NB4 (cell line): ENCODE results near the gene SAXO1.

Experiments
- DNase-seq: peaks from one replicate; pipeline ENCODE4 v3.0.0; 2010; ENCODE audit warnings: low read depth
- H3K4me3 ChIP-seq: one replicate; pipeline ENCODE4 v1.5.1; 2011; ENCODE audit warnings: mild to moderate bottlenecking, low read depth, low read length, moderate library complexity
- MYC ChIP-seq: IDR thresholded peaks from 2 replicates; pipeline ENCODE4 v1.6.1; 2011; ENCODE audit warnings: low read depth, low read length
- POLR2A ChIP-seq: IDR thresholded peaks from 2 replicates; pipeline ENCODE4 v1.6.1; 2011; ENCODE audit warnings: mild to moderate bottlenecking; ENCODE audit not compliant: insufficient read length; ENCODE audit errors: extremely low read depth
- TF ChIP-seq, protein P1 (sequence below): IDR thresholded peaks from 2 replicates; pipeline ENCODE4 v1.6.1; 2011; ENCODE audit warnings: low read depth, low read length
- TF ChIP-seq, protein P2 (sequence below): IDR thresholded peaks from one replicate; pipeline ENCODE4 v1.5.1; 2012; ENCODE audit warnings: low read depth, low read length

Gene SAXO1

DNA sequence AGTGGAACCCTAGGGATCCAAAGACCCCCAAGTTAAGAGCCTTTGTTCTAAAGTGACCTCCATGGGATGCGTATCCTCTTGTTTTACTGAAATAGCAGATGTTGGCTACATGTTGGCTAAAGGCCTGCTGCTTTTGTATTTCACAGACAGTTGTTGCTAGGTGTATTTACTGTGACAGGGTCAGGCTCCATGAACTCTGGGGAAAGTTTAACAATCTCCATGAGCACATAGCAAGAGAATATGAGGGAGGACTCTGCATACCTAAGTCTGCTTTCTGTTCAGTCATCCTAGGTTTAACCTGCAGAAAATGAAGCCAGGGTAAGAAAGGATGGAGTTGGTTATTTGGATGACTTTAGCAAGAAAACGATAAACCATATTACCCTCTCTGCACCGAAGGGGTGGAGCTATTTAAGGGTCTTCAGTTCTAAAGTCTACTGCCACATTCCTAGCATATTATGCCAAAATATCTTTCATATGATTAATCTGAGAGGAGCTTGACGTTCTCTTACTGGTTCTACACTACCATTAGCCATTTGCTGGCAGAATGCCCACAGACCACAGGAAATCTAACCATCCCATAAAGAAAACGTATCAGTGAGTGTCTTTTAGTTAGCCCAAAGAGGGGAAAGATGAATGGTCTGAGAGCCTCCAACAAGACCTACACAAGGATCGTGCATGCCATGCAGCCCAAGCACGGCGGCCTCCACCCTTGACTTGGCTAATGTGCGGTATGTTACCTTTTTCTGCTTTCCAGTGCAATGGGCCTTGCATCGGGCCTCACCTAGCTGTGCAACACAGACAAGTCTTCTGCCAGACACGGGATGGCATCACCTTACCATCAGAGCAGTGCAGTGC is 127.8 kb downstream of the SAXO1 start:
- DNase-seq = no peak
- no peak overlapping the region for H3K4me3 ChIP-seq
- TF ChIP-seq, protein P1, sequence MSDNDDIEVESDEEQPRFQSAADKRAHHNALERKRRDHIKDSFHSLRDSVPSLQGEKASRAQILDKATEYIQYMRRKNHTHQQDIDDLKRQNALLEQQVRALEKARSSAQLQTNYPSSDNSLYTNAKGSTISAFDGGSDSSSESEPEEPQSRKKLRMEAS = no peak
- no peak for TF ChIP-seq POLR2A

DNA sequence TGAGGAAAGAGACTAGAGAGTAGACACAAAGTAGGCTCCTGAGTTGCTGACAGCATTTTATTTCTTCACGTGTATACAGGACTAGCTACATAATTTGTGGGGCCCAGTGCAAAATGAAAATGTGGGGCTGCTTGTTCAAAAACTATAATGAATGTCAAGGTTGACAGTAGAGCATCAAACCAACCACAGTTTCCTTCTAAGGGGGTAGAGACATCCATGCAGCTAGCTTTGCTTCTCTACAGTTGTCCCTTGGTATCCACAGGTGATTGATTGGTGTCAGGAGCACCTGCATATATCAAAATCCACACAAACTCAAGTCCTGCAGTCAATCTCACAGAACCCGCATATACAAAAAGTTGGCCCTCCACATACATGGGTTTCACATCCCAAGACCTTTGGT is 129.6 kb downstream of the SAXO1 start:
- no peak for DNase-seq
- no peak for TF ChIP-seq MYC
- TF ChIP-seq, protein P1 = no peak
- TF ChIP-seq, protein P2, sequence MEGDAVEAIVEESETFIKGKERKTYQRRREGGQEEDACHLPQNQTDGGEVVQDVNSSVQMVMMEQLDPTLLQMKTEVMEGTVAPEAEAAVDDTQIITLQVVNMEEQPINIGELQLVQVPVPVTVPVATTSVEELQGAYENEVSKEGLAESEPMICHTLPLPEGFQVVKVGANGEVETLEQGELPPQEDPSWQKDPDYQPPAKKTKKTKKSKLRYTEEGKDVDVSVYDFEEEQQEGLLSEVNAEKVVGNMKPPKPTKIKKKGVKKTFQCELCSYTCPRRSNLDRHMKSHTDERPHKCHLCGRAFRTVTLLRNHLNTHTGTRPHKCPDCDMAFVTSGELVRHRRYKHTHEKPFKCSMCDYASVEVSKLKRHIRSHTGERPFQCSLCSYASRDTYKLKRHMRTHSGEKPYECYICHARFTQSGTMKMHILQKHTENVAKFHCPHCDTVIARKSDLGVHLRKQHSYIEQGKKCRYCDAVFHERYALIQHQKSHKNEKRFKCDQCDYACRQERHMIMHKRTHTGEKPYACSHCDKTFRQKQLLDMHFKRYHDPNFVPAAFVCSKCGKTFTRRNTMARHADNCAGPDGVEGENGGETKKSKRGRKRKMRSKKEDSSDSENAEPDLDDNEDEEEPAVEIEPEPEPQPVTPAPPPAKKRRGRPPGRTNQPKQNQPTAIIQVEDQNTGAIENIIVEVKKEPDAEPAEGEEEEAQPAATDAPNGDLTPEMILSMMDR = no peak
- no peak for TF ChIP-seq POLR2A
- no peak overlapping the region for H3K4me3 ChIP-seq

DNA sequence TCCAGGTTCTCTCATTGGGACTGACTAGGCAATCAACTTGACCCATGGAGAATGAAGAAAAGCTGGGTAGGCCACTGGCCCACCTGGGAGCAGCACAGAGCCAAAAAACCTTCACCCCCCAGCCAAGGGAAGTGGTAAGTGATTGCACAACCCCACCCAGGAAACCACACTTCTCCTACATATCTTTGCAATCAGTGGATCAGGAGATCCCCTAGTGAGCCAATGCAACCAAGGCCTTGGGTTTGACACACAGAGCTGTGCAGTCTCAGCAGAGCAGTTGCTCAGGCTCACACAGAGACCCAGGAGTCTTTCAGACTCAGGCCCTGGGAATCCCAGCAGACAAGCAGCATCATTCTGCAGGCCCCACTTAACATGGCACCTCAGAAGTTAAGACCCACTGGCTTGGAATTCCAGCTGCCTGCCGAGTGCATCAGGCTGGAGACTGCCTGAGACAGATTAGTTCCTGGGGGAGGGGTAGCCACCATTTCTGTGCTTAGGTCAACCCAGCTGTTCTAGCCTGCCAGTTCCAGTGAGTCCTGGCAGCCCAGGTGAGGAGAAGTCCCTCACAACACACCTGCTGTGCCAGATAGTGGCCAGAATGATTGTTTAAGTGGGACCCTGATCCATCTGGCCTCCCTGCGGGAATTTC is 136.4 kb downstream of the SAXO1 start:
- no peak overlapping the region for H3K4me3 ChIP-seq
- peak; percentile 75 for DNase-seq
- no peak for TF ChIP-seq POLR2A
- TF ChIP-seq, protein P1 = no peak
- TF ChIP-seq MYC = no peak
- TF ChIP-seq, protein P2 = no peak

DNA sequence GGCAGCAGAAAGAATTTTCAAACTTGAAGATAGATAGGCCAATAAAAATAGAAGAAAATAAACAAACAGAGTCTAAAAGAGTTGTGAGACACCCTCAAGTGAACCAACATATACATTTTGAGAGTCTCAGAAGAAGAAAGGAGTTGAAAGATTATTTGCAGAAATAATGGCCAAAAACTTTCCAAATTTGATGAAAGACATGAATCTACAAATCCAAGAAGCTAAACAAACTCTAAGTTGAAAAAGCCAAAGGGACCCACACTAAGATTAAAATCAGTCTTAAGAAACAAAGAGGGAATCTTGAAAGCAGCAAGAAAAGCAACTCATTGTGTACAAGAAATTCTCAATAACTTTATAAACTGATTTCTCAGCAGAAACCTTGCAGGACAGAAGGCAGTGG is 137.0 kb downstream of the SAXO1 start:
- no peak overlapping the region for H3K4me3 ChIP-seq
- no peak for TF ChIP-seq MYC
- TF ChIP-seq, protein P1 = no peak
- TF ChIP-seq, protein P2 = no peak
- no peak for TF ChIP-seq POLR2A
- DNase-seq = no peak

DNA sequence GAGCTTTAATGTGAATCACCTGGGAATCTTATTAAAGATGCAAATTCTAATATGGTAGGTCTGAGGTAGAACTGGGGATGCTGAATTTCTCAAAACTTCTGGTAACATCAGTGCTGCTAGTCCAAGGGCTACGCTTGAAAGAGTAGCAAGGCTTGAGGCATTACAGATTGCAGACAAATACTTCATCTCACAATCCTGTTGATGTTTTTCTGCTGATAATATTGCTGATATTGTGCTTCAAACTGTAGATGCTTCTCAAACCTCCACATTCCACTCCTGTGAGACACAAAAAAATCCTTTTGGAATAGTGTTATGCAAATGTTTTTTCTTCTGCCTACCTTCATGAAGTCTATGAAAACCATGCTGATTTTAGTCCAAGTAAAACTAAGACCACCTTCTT is 139.5 kb downstream of the SAXO1 start:
- no peak for DNase-seq
- TF ChIP-seq, protein P1 = no peak
- TF ChIP-seq MYC = no peak
- no peak for TF ChIP-seq POLR2A
- TF ChIP-seq, protein P2 = no peak
- H3K4me3 ChIP-seq = no peak overlapping the region

DNA sequence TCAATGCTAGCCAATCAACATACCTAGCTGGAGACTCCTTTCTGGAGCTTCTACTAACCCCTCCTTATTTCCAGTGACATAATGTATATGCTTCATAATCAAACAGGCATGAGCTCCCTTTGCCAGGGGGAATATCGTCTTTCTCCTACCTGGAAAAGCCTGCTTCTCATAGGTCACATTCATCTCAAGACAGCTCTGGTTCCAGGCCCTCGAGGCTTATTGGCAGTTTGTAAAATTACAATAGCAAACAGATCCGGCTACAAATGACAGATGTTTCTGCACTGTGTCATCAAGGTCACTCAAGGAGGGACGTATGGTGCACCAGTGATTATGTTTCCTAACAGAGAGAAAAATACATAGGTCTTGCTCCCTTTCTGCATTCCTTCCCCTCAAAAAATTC is 140.0 kb downstream of the SAXO1 start:
- no peak for DNase-seq
- TF ChIP-seq MYC = no peak
- TF ChIP-seq, protein P2 = no peak
- TF ChIP-seq POLR2A = no peak
- TF ChIP-seq, protein P1 = no peak
- H3K4me3 ChIP-seq = no peak overlapping the region
